ENCODE results near the gene MED13L. TPM values are rescaled to one million over a fixed set of nuclear protein-coding genes. Genes with fewer than 3 reads are reported as not detected.

The MED13L gene
- total RNA-seq, 1 donor from 2014 or later: 147 TPM

DNA sequence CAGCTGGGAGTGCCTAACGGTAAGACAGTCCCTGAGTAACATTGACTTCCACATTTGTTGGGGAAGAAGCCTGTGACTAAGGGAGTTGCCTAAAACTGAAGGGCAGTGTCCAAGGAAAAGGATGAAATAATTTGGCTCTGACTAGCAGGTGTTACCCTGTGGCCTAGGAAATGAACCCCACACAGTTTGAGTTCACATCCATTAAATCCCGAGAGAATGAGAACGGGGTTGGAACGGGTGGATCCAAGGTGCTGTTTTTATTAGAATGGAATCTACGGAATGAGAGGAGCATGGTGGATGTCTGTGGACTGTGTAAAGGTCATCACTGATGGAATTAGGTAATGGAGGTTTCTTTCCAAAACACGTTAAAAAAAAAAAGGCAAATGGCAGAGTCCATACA, 324.0 kb downstream of the MED13L start:
- intact Hi-C loops (cut with DNase I): no loop called here
- ATAC-seq: no peak

DNA sequence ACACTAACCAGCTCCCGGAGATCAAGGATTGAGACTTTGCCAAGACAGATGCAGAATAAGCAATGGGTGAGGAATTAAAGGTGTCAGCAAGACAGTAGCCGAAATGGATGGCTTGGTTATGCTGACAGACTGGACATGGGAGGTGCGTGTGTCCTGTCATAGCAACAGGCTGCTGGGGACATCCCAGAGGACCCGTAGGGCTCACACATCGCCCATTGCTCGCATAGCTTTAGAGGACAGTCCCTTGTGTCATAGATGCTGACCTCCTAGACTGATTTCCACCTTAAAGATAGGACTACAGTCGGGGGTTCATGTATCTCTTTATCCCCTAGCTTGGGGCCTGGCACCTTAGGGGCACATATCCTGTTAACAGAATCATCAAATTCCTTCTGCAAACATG, 324.5 kb downstream of the MED13L start:
- intact Hi-C loops (cut with DNase I): no loop called here
- H3K27me3 ChIP-seq: no peaks in the 10 kb centered on the region
- H3K9me3 ChIP-seq: no peaks in the 10 kb centered on the region
- no peak for ATAC-seq
- no peaks in the 10 kb centered on the region for H3K4me1 ChIP-seq
- TF ChIP-seq, protein P1, sequence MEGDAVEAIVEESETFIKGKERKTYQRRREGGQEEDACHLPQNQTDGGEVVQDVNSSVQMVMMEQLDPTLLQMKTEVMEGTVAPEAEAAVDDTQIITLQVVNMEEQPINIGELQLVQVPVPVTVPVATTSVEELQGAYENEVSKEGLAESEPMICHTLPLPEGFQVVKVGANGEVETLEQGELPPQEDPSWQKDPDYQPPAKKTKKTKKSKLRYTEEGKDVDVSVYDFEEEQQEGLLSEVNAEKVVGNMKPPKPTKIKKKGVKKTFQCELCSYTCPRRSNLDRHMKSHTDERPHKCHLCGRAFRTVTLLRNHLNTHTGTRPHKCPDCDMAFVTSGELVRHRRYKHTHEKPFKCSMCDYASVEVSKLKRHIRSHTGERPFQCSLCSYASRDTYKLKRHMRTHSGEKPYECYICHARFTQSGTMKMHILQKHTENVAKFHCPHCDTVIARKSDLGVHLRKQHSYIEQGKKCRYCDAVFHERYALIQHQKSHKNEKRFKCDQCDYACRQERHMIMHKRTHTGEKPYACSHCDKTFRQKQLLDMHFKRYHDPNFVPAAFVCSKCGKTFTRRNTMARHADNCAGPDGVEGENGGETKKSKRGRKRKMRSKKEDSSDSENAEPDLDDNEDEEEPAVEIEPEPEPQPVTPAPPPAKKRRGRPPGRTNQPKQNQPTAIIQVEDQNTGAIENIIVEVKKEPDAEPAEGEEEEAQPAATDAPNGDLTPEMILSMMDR (IDR thresholded peaks at IDR 0.05): no peak
- no peak for DNase-seq
- H3K4me3 ChIP-seq: no peak overlapping the region
- H3K27ac ChIP-seq: no peak overlapping the region
- peaks cover 9% of the 10 kb centered on the region for H3K36me3 ChIP-seq

More for the DNA sequence above, 324.0 kb downstream of the MED13L start:
- no peaks in the 10 kb centered on the region for H3K9me3 ChIP-seq
- H3K27ac ChIP-seq: no peak overlapping the region
- TF ChIP-seq, protein P1 (IDR thresholded peaks at IDR 0.05): no peak
- H3K36me3 ChIP-seq: peaks cover 14% of the 10 kb centered on the region
- H3K4me1 ChIP-seq: no peaks in the 10 kb centered on the region
- DNase-seq: no peak
- no peaks in the 10 kb centered on the region for H3K27me3 ChIP-seq
- H3K4me3 ChIP-seq: no peak overlapping the region

DNA sequence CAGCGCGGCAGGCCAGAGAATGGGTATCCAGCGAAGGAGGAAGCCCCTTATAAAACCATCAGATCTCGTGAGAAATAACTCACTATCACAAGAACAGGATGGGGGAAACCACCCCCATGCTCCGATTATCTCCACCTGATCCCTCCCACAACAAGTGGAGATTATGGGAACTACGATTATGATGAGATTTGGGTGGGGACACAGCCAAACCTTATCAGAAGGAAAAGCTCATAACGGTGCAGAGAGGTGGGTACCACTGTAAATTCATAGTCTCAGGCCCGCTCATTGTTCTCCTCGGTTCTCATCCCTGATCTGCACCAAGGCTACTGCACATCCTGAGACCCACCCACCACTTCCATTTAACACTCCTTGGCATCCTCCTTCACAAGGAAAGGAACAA, 326.5 kb downstream of the MED13L start:
- Histone ChIP-seq H3K9me3 (no peaks in the 10 kb centered on the region), H3K27me3 (no peaks in the 10 kb centered on the region), H3K27ac (no peak overlapping the region), H3K4me3 (no peak overlapping the region), H3K36me3 (peaks cover 5% of the 10 kb centered on the region), H3K4me1 (no peaks in the 10 kb centered on the region)
- intact Hi-C loops (cut with DNase I): no loop called here
- ATAC-seq: no peak
- DNase-seq: no peak
- TF ChIP-seq, protein P1 (IDR thresholded peaks at IDR 0.05): no peak

DNA sequence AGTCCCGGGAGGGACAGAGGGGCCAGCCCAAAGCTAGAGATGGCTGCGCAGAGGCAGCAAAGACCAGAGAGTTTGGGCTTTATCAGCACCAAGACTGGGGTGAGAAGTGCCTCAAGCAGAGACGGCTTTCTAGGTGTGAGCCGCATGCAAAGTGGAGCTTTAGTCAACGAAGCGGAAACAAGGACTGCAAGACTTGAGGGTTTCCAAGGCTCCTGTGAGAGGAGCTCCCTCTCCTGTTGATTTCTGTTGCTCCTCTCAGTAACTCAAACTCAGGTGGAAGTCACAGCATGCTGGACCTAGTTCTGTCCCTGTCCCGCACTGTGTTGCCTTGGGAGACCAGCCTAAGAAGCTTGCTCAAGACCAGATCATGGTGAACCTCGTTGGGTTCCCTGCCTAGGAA, 327.8 kb downstream of the MED13L start:
- no peaks in the 10 kb centered on the region for H3K4me1 ChIP-seq
- no peak overlapping the region for H3K4me3 ChIP-seq
- H3K36me3 ChIP-seq: peaks cover 5% of the 10 kb centered on the region
- H3K27ac ChIP-seq: no peak overlapping the region
- DNase-seq: no peak
- TF ChIP-seq, protein P1 (IDR thresholded peaks at IDR 0.05): no peak
- H3K9me3 ChIP-seq: no peaks in the 10 kb centered on the region
- intact Hi-C loops (cut with DNase I): no loop called here
- H3K27me3 ChIP-seq: no peaks in the 10 kb centered on the region
- no peak for ATAC-seq

DNA sequence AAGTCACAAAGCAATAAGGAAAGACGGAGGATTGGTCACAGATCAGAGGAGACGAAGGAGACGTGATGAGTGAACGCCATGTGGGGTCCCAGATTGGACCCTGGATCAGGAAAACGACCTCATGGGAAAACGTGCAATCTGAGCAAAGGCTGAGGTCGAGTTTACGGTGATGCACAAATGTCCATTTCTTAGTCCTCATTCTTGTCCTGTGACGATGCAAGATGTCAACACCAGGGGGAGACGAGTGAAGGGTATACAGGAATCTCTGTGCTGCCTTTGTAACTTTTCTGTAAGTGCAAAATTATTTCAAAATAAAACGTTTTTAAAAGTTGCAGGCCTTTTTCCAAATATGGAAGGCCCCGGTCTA, 329.8 kb downstream of the MED13L start:
- Histone ChIP-seq H3K27me3 (no peaks in the 10 kb centered on the region), H3K4me3 (no peak overlapping the region), H3K4me1 (no peaks in the 10 kb centered on the region), H3K9me3 (no peaks in the 10 kb centered on the region), H3K36me3 (peaks cover 5% of the 10 kb centered on the region), H3K27ac (no peak overlapping the region)
- DNase-seq: no peak
- intact Hi-C loops (cut with DNase I): no loop called here
- ATAC-seq: no peak
- TF ChIP-seq, protein P1 (IDR thresholded peaks at IDR 0.05): no peak
